Measurements from ENCODE around the gene TRANK1.
"Not testable (repeated sequence)": the region's sequence is repeated elsewhere in the genome, so short reads cannot be mapped to it uniquely, and the experiment has no call there.

Gene TRANK1

GRCh38 chr3:36944641-36945270 is at the start of gene TRANK1:
TRANK1 (minus strand) TSS chr3:36945054; CDS start chr3:36944809, 245 bp downstream.
- no peak for DNase-seq

DNA sequence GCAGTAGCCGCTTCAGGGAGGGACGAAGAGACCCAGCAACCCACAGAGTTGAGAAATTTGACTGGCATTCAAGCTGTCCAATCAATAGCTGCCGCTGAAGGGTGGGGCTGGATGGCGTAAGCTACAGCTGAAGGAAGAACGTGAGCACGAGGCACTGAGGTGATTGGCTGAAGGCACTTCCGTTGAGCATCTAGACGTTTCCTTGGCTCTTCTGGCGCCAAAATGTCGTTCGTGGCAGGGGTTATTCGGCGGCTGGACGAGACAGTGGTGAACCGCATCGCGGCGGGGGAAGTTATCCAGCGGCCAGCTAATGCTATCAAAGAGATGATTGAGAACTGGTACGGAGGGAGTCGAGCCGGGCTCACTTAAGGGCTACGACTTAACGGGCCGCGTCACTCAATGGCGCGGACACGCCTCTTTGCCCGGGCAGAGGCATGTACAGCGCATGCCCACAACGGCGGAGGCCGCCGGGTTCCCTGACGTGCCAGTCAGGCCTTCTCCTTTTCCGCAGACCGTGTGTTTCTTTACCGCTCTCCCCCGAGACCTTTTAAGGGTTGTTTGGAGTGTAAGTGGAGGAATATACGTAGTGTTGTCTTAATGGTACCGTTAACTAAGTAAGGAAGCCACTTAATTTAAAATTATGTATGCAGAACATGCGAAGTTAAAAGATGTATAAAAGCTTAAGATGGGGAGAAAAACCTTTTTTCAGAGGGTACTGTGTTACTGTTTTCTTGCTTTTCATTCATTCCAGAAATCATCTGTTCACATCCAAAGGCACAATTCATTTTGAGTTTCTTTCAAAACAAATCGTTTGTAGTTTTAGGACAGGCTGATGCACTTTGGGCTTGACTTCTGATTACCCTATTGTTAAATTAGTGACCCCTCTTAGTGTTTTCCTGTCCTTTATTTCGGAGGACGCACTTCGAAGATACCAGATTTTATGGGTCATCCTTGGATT is 48.8 kb upstream of the TRANK1 start, which contains the start of gene MLH1:
Gene MLH1 (plus strand): TSS at position 193 of the 958 bp plus-strand sequence. CDS start 30 bp downstream, at position 223.
- DNase-seq: no peak

GRCh38 chr3:36992806-36993325 is 48.0 kb upstream of the TRANK1 start, which contains the start of gene EPM2AIP1:
EPM2AIP1 (minus strand) TSS chr3:36993131; CDS start chr3:36993077, 54 bp downstream.
- no peak for DNase-seq

GRCh38 chr3:36991923-36992805 is 47.3 kb upstream of the TRANK1 start:
- no peak for DNase-seq

DNA sequence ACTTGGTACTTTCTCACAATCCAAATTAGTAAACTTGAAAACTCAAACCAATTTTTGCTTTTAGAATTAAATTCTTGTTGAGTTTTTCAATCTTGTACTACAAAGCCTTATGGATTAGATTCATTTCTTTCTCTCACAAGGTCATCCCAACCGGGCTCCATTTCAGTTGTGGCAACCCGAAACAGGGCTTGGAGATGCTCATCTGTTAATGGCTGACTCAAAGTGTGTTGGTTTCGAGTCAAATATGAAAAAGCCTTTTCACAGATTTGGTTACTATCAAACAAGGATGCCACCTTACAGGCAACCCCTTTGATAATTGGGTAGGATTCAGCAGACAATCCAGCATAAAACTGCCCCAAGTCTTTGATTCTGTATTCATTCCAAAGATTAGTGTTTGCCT is 46.3 kb upstream of the TRANK1 start:
- no peak for DNase-seq

GRCh38 chr3:36989568-36989967 is 44.7 kb upstream of the TRANK1 start:
- DNase-seq: no peak

DNA sequence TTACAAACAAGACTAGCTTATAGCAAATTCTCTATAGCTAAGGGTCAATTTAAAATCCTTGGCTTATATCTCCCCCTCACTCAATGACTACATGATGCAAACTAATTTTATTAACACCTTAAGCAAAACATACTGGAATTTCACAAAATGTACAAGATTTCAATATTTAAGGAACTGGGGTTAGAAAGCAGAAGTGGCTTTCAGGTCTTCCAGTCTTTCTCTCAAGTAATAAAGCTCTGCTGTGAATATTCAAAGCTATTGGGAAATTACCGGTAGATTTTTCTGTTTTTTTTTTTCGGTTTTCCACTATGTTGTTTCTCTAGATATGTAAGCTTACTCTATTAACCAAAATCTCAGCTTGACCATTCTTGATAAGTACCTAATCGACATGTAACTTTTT is 44.2 kb upstream of the TRANK1 start:
- DNase-seq: no peak

GRCh38 chr3:36988356-36988755 is 43.5 kb upstream of the TRANK1 start:
- DNase-seq: no peak

GRCh38 chr3:36981006-36981405 is 36.2 kb upstream of the TRANK1 start:
- no peak for DNase-seq

GRCh38 chr3:36973139-36973538 is 28.3 kb upstream of the TRANK1 start:
- DNase-seq: no peak

GRCh38 chr3:36972163-36972562 is 27.3 kb upstream of the TRANK1 start:
- no peak for DNase-seq

- DNase-seq: peak in 1 of 2 experiments; percentile 2
These were observed 24.9 kb upstream of the TRANK1 start for GRCh38 chr3:36969540-36970432.

GRCh38 chr3:36969085-36969484 is 24.2 kb upstream of the TRANK1 start:
- DNase-seq: no peak

DNA sequence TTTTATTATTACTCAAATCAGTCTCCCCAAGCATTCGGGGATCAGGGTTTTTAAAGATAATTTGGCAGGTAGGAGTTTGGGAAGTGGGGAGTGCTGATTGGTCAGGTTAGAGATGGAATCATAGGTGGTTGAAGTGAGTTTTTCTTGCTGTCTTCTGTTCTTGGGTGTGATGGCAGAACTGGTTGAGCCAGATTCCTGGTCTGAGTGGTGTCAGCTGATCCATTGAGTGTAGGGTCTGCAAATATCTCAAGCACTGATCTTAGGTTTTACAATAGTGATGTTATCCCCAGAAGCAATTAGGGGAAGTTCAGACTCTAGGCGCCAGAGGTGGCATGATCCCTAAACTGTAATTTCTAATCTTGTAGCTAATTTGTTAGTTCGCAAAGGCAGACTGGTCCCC is 20.6 kb upstream of the TRANK1 start:
- no peak for DNase-seq

DNA sequence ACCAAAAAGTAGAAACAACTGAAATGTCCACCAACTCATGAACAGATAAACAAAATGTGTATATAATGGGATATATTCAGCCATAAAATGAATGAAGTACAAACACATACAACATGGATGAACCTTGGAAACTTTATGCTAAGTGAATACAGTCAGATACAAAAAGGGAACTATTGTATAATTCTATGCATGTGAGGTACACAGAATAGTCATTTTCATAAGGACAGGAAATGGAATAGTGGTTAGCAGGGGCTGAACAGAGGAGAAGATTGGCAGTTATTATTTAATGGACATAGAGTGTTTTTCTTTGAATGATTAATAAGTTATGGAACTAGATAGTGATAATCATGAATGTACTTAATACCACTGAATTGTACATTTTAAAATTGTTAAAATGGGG is 20.0 kb upstream of the TRANK1 start:
- DNase-seq: no peak

- no peak for DNase-seq
These were observed 19.5 kb upstream of the TRANK1 start for GRCh38 chr3:36964331-36964730.

GRCh38 chr3:36963008-36963407 is 18.2 kb upstream of the TRANK1 start:
- DNase-seq: not testable (repeated sequence)

DNA sequence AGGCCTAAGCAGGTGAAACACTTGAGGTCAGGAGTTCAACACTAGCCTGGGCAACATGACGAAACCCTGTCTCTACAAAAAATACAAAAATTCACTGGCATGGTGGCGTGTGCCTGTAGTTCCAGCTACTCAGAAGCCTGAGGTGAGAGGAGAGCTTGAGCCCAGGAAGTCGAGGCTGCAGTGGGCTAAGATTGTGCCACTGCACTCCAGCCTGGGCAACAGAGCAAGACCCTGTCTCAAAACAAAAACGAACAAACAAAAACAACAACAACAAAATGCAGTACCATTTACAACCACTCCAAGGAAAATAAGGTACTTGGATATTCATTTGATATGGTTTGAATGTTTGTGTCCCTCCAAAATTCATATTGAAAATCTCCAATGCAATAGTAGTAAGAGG is 15.6 kb upstream of the TRANK1 start:
- DNase-seq: no peak

GRCh38 chr3:36959821-36960220 is 15.0 kb upstream of the TRANK1 start:
- peak; percentile 1 to 70 for DNase-seq

DNA sequence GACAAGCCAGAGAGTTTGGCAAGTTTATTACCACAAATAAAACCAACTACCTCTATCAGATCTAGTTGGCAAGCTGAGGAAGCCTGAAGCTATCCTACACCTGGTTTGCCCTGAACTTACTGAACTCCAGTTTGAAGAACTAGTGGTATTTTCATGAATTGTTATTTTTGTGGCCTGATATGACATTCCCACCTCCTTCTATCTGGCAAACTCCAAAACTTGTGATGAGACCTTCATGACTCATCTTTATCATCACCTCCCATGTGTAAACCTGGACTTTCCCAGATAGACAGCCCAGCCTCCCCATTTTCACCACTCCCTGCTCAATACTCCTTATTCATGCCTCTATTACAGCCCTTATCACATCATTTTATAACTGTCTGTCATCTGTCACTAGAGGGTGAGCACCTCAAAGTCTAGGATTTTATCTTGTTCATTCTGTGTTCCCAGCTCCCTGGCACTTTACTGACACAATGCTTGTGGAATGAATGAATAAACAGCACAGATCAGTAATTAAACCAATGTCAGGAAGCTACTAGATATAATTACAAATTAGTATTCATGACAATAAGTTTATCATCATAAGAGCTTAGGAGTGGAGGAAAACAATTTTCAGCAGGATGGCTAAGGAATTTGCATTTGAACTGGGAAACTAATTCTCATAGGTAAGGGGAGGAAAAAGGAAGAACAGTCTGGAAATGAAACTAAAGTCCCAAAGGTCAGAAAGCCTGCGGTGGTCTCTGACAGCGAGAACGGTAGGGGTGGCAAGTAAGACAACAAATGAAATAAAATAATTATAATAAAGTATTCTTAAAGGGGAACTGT is 13.2 kb upstream of the TRANK1 start:
- no peak for DNase-seq

GRCh38 chr3:36957063-36957462 is 12.2 kb upstream of the TRANK1 start:
- no peak for DNase-seq

All from NCI-H446 (cell line).